ENCODE data around the gene RBM39. TPM values are rescaled to one million over a fixed set of nuclear protein-coding genes. Genes with fewer than 3 reads are reported as not detected.
"Not testable (repeated sequence)": the region's sequence is repeated elsewhere in the genome, so short reads cannot be mapped to it uniquely, and the experiment has no call there.

RBM39 gene
- total and polyA plus RNA-seq, 2 experiments from 2014 or later = 247 to 270 TPM

DNA sequence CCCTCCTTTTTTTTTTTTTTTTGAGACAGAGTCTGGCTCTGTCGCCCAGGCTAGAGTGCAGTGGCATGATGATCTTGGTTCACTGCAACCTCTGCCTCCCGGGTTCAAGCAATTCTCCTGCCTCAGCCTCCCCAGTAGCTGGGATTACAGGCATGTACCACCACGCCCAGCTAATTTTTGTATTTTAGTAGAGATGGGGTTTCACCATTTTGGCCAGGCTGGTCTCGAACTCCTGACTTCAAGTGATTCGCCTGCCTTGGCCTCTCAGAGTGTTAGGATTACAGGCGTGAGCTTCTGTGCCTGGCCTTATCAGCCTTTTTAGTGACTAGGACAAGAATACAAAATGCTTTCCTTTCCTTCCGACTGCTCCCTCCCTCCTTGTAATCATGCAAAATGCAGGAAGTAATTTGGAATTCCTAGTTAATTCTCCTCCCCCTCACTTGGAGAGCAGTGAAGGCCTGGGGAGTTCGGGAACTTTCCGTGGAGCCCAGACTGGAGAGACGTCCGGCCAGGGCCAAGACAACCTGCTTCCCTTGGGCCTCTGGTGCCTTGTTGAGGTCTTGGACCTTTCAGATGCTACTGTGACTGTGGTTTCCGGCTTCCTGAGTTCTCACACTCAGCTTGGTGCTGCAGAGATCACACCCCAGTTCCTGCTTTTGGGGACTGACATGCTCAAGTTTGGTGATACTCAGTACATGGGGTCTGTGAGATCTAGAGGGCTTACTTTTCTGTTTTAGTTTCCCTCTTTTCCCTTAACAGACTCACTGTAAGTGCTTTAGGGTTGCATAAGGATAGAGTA is 25.8 kb upstream of the RBM39 start:
- peaks cover 29% of the 10 kb centered on the region for H3K4me1 ChIP-seq (ENCODE audit: insufficient read depth)
- H3K4me3 ChIP-seq = no peak overlapping the region
- peaks cover 39% of the 10 kb centered on the region for H3F3A ChIP-seq (ENCODE audit: insufficient read depth)
- H2AFZ ChIP-seq = peak overlapping the region; percentile 80
- no peaks in the 10 kb centered on the region for H3K36me3 ChIP-seq (ENCODE audit: low read depth)
- peak overlapping the region; percentile 37 for H3K4me2 ChIP-seq (ENCODE audit: unreplicated experiment)
- peak overlapping the region; percentile 59 for H3K9ac ChIP-seq
- in situ Hi-C loops (cut with MboI) = no loop called here
- H3K9me3 ChIP-seq (ENCODE audit: low read depth) = no peaks in the 10 kb centered on the region
- TF ChIP-seq EZH2phosphoT487 (IDR thresholded peaks at IDR 0.05; ENCODE audit: insufficient read depth, low read depth) (no peak), EZH2 (IDR thresholded peaks at IDR 0.05; ENCODE audit: insufficient read depth, poor library complexity, severe bottlenecking) (no peak)
- no peaks in the 10 kb centered on the region for H4K20me1 ChIP-seq (ENCODE audit: insufficient read depth)
- H3K27me3 ChIP-seq (replicated peaks; ENCODE audit: insufficient read depth) = no peaks in the 10 kb centered on the region
- 28 to 32% methylated on average over 12 of the region's 12 CpGs for WGBS, 2 experiments (ENCODE audit: low coverage in 1 of 2, low lambda C conversion rate in 2 of 2, missing lambda C conversion rate in 2 of 2)
- peak overlapping the region; percentile 99 for H3K27ac ChIP-seq
- H3K79me2 ChIP-seq (ENCODE audit: insufficient read depth) = peaks cover 8% of the 10 kb centered on the region
- no peaks in the 10 kb centered on the region for H3K9me2 ChIP-seq (ENCODE audit: insufficient read depth)
- DNase-seq = peak; percentile 74

DNA sequence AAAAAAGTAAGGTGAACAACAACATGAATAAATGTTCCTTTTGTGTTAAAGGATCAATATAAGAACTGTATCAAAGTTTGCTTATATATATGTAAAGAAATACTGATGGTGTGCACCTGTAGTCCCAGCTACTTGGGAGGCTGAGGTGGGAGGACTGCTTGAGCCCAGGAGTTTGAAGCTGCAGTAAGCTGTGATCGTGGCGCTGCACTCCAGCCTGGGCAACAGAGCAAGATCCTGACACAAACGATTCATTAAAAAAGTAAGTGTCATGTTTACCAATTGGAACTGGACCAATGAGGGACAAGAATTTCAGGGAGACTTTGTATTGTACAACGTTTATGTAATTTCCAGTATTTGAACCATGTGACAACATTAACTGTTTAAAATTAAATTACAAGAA is 24.8 kb upstream of the RBM39 start:
- H3K79me2 ChIP-seq (ENCODE audit: insufficient read depth) = no peaks in the 10 kb centered on the region
- no peak for TF ChIP-seq EZH2phosphoT487 (IDR thresholded peaks at IDR 0.05; ENCODE audit: insufficient read depth, low read depth)
- TF ChIP-seq EZH2 (IDR thresholded peaks at IDR 0.05; ENCODE audit: insufficient read depth, poor library complexity, severe bottlenecking) = no peak
- 0 out of 2 replicates have a peak overlapping the region, but pooled peaks have one; percentile 80 for H2AFZ ChIP-seq
- no peaks in the 10 kb centered on the region for H3K9me3 ChIP-seq (ENCODE audit: low read depth)
- no peak overlapping the region for H3K9ac ChIP-seq
- no peaks in the 10 kb centered on the region for H3K36me3 ChIP-seq (ENCODE audit: low read depth)
- peaks cover 27% of the 10 kb centered on the region for H3K4me1 ChIP-seq (ENCODE audit: insufficient read depth)
- H3K9me2 ChIP-seq (ENCODE audit: insufficient read depth) = no peaks in the 10 kb centered on the region
- peaks cover 39% of the 10 kb centered on the region for H3F3A ChIP-seq (ENCODE audit: insufficient read depth)
- WGBS, 2 experiments (ENCODE audit: low coverage in 1 of 2, low lambda C conversion rate in 2 of 2, missing lambda C conversion rate in 2 of 2) = 65% methylated on average over 4 of the region's 4 CpGs
- in situ Hi-C loops (cut with MboI) = no loop called here
- DNase-seq = no peak
- H3K27ac ChIP-seq = no peak overlapping the region
- no peaks in the 10 kb centered on the region for H3K27me3 ChIP-seq (replicated peaks; ENCODE audit: insufficient read depth)
- H3K4me2 ChIP-seq (ENCODE audit: unreplicated experiment) = no peak overlapping the region
- H4K20me1 ChIP-seq (ENCODE audit: insufficient read depth) = no peaks in the 10 kb centered on the region
- no peak overlapping the region for H3K4me3 ChIP-seq

DNA sequence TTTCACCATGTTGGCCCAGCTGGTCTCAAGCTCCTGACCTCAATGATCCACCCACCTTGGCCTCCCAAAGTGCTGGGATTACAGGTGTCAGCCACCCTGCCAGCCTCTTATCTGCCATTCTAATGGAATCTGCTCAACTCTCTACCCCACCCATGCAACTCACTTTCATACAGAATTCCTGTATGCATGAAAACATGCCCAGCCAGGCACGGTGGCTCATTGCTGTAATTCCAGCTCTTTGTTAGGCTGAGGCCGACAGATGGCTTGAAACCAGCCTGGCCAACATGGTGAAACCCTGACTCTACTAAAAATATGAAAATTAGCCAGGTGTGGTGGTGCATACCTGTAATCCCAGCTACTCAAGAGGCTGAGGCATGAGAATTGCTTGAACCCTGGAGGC is 22.9 kb upstream of the RBM39 start:
- 94 to 95% methylated on average over 2 of the region's 2 CpGs for WGBS, 2 experiments (ENCODE audit: low coverage in 1 of 2, low lambda C conversion rate in 2 of 2, missing lambda C conversion rate in 2 of 2)
- in situ Hi-C loops (cut with MboI) = not testable (repeated sequence)

DNA sequence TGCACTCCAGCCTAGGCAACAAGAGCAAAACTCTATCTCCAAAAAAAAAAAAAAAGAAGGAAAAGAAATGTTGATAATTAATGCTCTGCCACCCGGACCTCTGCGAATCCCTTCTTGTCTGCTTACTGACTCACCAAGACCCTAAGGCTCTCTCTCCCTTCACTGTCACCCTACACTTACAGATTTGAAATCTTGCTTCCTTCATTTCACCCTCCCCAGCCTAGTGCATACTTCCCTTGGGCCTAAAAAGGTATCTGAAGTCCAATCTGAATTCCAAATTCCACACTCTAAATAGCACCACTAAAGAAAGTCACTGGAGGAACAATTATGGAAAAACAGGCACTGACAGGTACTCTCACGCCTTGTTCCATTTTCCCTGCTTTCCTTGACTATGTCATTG is 20.4 kb upstream of the RBM39 start:
- in situ Hi-C loops (cut with MboI) = no loop called here
- 91 to 97% methylated on average over 2 to 3 of the region's 3 CpGs for WGBS, 2 experiments (ENCODE audit: low coverage in 1 of 2, low lambda C conversion rate in 2 of 2, missing lambda C conversion rate in 2 of 2)
- H3K4me1 ChIP-seq (ENCODE audit: insufficient read depth) = peaks cover 14% of the 10 kb centered on the region
- no peaks in the 10 kb centered on the region for H3K79me2 ChIP-seq (ENCODE audit: insufficient read depth)
- DNase-seq = no peak
- H3K36me3 ChIP-seq (ENCODE audit: low read depth) = no peaks in the 10 kb centered on the region
- no peak overlapping the region for H2AFZ ChIP-seq
- no peaks in the 10 kb centered on the region for H3K9me2 ChIP-seq (ENCODE audit: insufficient read depth)
- H3K9me3 ChIP-seq (ENCODE audit: low read depth) = no peaks in the 10 kb centered on the region
- no peak overlapping the region for H3K9ac ChIP-seq
- H3K27me3 ChIP-seq (replicated peaks; ENCODE audit: insufficient read depth) = no peaks in the 10 kb centered on the region
- H4K20me1 ChIP-seq (ENCODE audit: insufficient read depth) = no peaks in the 10 kb centered on the region
- H3F3A ChIP-seq (ENCODE audit: insufficient read depth) = peaks cover 16% of the 10 kb centered on the region
- no peak overlapping the region for H3K27ac ChIP-seq
- no peak overlapping the region for H3K4me2 ChIP-seq (ENCODE audit: unreplicated experiment)
- no peak overlapping the region for H3K4me3 ChIP-seq
- TF ChIP-seq EZH2phosphoT487 (IDR thresholded peaks at IDR 0.05; ENCODE audit: insufficient read depth, low read depth) = no peak
- no peak for TF ChIP-seq EZH2 (IDR thresholded peaks at IDR 0.05; ENCODE audit: insufficient read depth, poor library complexity, severe bottlenecking)

More for the DNA sequence above, 22.9 kb upstream of the RBM39 start:
- H3K9me3 ChIP-seq (ENCODE audit: low read depth); H3K4me3 ChIP-seq; H3K27me3 ChIP-seq (replicated peaks; ENCODE audit: insufficient read depth); H3K9ac ChIP-seq; H3K79me2 ChIP-seq (ENCODE audit: insufficient read depth); H3K4me2 ChIP-seq (ENCODE audit: unreplicated experiment); H3K9me2 ChIP-seq (ENCODE audit: insufficient read depth); DNase-seq; H4K20me1 ChIP-seq (ENCODE audit: insufficient read depth); H3K36me3 ChIP-seq (ENCODE audit: low read depth); H3K27ac ChIP-seq; H2AFZ ChIP-seq: not testable (repeated sequence)
- H3F3A ChIP-seq (ENCODE audit: insufficient read depth) = peaks cover 31% of the 10 kb centered on the region
- peaks cover 26% of the 10 kb centered on the region for H3K4me1 ChIP-seq (ENCODE audit: insufficient read depth)

DNA sequence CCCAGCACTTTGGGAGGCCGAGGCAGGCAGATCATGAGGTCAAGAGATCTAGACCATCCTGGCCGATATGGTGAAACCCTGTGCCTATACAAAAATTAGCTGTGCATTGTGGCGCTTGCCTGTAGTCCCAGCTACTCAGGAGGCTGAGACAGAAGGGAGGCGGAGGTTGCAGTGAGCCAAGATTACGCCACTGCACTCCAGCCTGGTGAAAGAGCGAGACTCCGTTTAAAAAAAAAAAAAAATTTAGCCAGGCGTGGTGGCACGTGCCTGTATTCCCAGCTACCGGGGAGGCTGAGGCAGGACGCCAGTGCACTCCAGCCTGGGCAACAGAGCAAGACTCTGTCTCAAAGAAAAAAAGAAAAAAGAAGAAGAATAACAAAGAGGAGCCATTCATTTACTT is 19.5 kb upstream of the RBM39 start:
- H3K4me3 ChIP-seq; H3K79me2 ChIP-seq (ENCODE audit: insufficient read depth); in situ Hi-C loops (cut with MboI); H4K20me1 ChIP-seq (ENCODE audit: insufficient read depth); H3K27me3 ChIP-seq (replicated peaks; ENCODE audit: insufficient read depth); H3K9me3 ChIP-seq (ENCODE audit: low read depth); H3K9ac ChIP-seq; DNase-seq; H3K9me2 ChIP-seq (ENCODE audit: insufficient read depth); H3K27ac ChIP-seq; H3K36me3 ChIP-seq (ENCODE audit: low read depth); H3K4me2 ChIP-seq (ENCODE audit: unreplicated experiment); H2AFZ ChIP-seq: not testable (repeated sequence)
- Histone ChIP-seq H3K4me1 (ENCODE audit: insufficient read depth) (peaks cover 19% of the 10 kb centered on the region), H3F3A (ENCODE audit: insufficient read depth) (peaks cover 17% of the 10 kb centered on the region)
- WGBS, 2 experiments (ENCODE audit: low coverage in 1 of 2, low lambda C conversion rate in 2 of 2, missing lambda C conversion rate in 2 of 2) = 85 to 91% methylated on average over 10 to 11 of the region's 11 CpGs
